HFF-Myc (cell line): ENCODE data around the gene RUBCN.

Source experiments
- DNase-seq: peaks from one replicate; pipeline ENCODE4 v3.0.0-alpha.2; 2011; ENCODE audit warnings: low read depth; ENCODE audit errors: extremely low read depth
- H3K4me3 ChIP-seq: replicated peaks from 2 replicates; pipeline ENCODE4 v1.5.1; 2011; ENCODE audit warnings: low read depth, mild to moderate bottlenecking, control low read depth, low read length
- CTCF ChIP-seq: IDR thresholded peaks from 2 replicates; pipeline ENCODE4 v1.5.1; 2012; ENCODE audit warnings: mild to moderate bottlenecking, low read depth, low read length, control low read depth; ENCODE audit errors: missing control alignments

The RUBCN gene

GRCh38 chr3:197736491-197737318 is at the start of gene RUBCN:
TSS of gene RUBCN (minus strand) at chr3:197736904. CDS start at chr3:197736719, 185 bp downstream.
- DNase-seq, result peak; percentile 71
- no peak for TF ChIP-seq CTCF
- H3K4me3 ChIP-seq, result peak within 1 kb of the TSS; percentile 84

- DNase-seq, result no peak
- no peak overlapping the region for H3K4me3 ChIP-seq
- TF ChIP-seq CTCF, result no peak
These were observed 47.4 kb upstream of the RUBCN start for GRCh38 chr3:197784019-197784585.

GRCh38 chr3:197782230-197782629 is 45.5 kb upstream of the RUBCN start:
- no peak overlapping the region for H3K4me3 ChIP-seq
- no peak for TF ChIP-seq CTCF
- DNase-seq, result no peak

- DNase-seq, result no peak
- TF ChIP-seq CTCF, result no peak
- no peak overlapping the region for H3K4me3 ChIP-seq
These were observed 38.6 kb upstream of the RUBCN start for GRCh38 chr3:197775317-197775716.

- TF ChIP-seq CTCF, result no peak
- H3K4me3 ChIP-seq, result no peak overlapping the region
- no peak for DNase-seq
These were observed 25.1 kb upstream of the RUBCN start for GRCh38 chr3:197761784-197762183.

GRCh38 chr3:197758512-197758911 is 21.8 kb upstream of the RUBCN start:
- no peak for TF ChIP-seq CTCF
- DNase-seq, result no peak
- H3K4me3 ChIP-seq, result no peak overlapping the region
